Fibroblast of lung (primary cell): ENCODE measurements around the gene SLIT3. TPM values are rescaled to one million over a fixed set of nuclear protein-coding genes. Genes with fewer than 3 reads are reported as not detected.

Experiments
- DNase-seq, 2 donors: peaks; one replicate each; pipeline versions ENCODE4 v3.0.0 to v3.0.0-alpha.2; 2010; ENCODE audit warnings: low read depth in 2 of 2
- H2AFZ ChIP-seq: 2 replicates; pipeline ENCODE4 v1.5.1; 2012; ENCODE audit warnings: low read length, control low read depth, inconsistent platforms
- H3K27ac ChIP-seq: 2 replicates; pipeline ENCODE4 v1.5.1; 2011; ENCODE audit warnings: low read length, control low read depth; ENCODE audit not compliant: insufficient read depth
- H3K27me3 ChIP-seq: 2 replicates; pipeline ENCODE4 v1.5.1; 2011; ENCODE audit warnings: mild to moderate bottlenecking, low read length; ENCODE audit not compliant: control insufficient read depth, insufficient read depth
- H3K36me3 ChIP-seq: 2 replicates; pipeline ENCODE4 v1.5.1; 2011; ENCODE audit warnings: low read length; ENCODE audit not compliant: control insufficient read depth, insufficient read depth
- H3K4me1 ChIP-seq: 2 replicates; pipeline ENCODE4 v1.5.1; 2011; ENCODE audit warnings: low read length; ENCODE audit not compliant: control insufficient read depth, insufficient read depth; ENCODE audit errors: extremely low read depth
- H3K4me2 ChIP-seq: 2 replicates; pipeline ENCODE4 v1.5.1; 2011; ENCODE audit warnings: low read length, control low read depth; ENCODE audit not compliant: insufficient read depth; ENCODE audit errors: extremely low read depth
- H3K4me3 ChIP-seq, 4 experiments: fragments of 200-600 bp in 1 of 4; sonication (generic) in 1 of 4; replicated peaks in 1 of 4; 2 replicates each; pipeline ENCODE4 v1.5.1; 2011 to 2016; ENCODE audit warnings: low read length in 4 of 4, low read depth in 3 of 4, mild to moderate bottlenecking in 3 of 4, control low read depth in 2 of 4, inconsistent platforms in 1 of 4, mixed read lengths in 1 of 4; ENCODE audit not compliant: insufficient read depth in 1 of 4; ENCODE audit errors: control extremely low read depth in 1 of 4
- H3K79me2 ChIP-seq: 2 replicates; pipeline ENCODE4 v1.5.1; 2012; ENCODE audit warnings: mild to moderate bottlenecking, low read length, inconsistent platforms; ENCODE audit not compliant: control insufficient read depth, insufficient read depth
- H3K9ac ChIP-seq: 2 replicates; pipeline ENCODE4 v1.5.1; 2011; ENCODE audit warnings: mild to moderate bottlenecking, low read length, control low read depth; ENCODE audit not compliant: insufficient read depth
- H3K9me3 ChIP-seq: 2 replicates; pipeline ENCODE4 v1.5.1; 2012; ENCODE audit warnings: low read depth, low read length; ENCODE audit not compliant: control insufficient read depth, insufficient read depth
- H4K20me1 ChIP-seq: 2 replicates; pipeline ENCODE4 v1.5.1; 2011; ENCODE audit warnings: low read length; ENCODE audit not compliant: control insufficient read depth, insufficient read depth; ENCODE audit errors: extremely low read depth
- EZH2 ChIP-seq: IDR thresholded peaks from 2 replicates; pipeline ENCODE4 v1.5.1; 2012; ENCODE audit warnings: low read length, control low read depth, mild to moderate bottlenecking; ENCODE audit errors: missing control alignments
- polyA plus RNA-seq, 2 donors: library from polyadenylated mRNA; depleted of rRNA in 1 of 2; stranded (reverse) in 1 of 2; unstranded in 1 of 2; fragments of >200 nt; gene quantifications; 2 replicates each; pipeline ENCODE4 v1.2.1, GENCODE V29; 2011 to 2012; ENCODE audit warnings: missing spikeins in 1 of 2
- total RNA-seq: library from RNA; depleted of rRNA; stranded (reverse); fragments of >200 nt; gene quantifications from 2 replicates; pipeline ENCODE4 v1.2.1, GENCODE V29; 2014
- TF ChIP-seq, protein P1 (sequence below), 2 donors: IDR thresholded peaks in 1 of 2; conservative IDR thresholded peaks in 1 of 2; 1 replicate in 1 of 2; 2 replicates in 1 of 2; pipeline ENCODE4 v1.5.1; 2011 to 2012; ENCODE audit warnings: low read length in 2 of 2, control low read depth in 1 of 2, inconsistent platforms in 1 of 2, low read depth in 1 of 2, mild to moderate bottlenecking in 1 of 2

Gene SLIT3
- total and polyA plus RNA-seq, 2 donors (not counting 1 experiment from before 2014, with no cell fraction given): 1.6 to 4.6 TPM

GRCh38 chr5:169103586-169104181 is 197.3 kb downstream of the SLIT3 start:
- DNase-seq: no peak
- Histone ChIP-seq H3K4me3 (no peak overlapping the region), H3K79me2 (no peaks in the 10 kb centered on the region), H2AFZ (no peak overlapping the region), H3K4me1 (no peaks in the 10 kb centered on the region), H3K27ac (no peak overlapping the region), H4K20me1 (no peaks in the 10 kb centered on the region), H3K4me2 (no peak overlapping the region), H3K36me3 (no peaks in the 10 kb centered on the region), H3K27me3 (no peaks in the 10 kb centered on the region), H3K9ac (no peak overlapping the region), H3K9me3 (no peaks in the 10 kb centered on the region)
- TF ChIP-seq, protein P1, sequence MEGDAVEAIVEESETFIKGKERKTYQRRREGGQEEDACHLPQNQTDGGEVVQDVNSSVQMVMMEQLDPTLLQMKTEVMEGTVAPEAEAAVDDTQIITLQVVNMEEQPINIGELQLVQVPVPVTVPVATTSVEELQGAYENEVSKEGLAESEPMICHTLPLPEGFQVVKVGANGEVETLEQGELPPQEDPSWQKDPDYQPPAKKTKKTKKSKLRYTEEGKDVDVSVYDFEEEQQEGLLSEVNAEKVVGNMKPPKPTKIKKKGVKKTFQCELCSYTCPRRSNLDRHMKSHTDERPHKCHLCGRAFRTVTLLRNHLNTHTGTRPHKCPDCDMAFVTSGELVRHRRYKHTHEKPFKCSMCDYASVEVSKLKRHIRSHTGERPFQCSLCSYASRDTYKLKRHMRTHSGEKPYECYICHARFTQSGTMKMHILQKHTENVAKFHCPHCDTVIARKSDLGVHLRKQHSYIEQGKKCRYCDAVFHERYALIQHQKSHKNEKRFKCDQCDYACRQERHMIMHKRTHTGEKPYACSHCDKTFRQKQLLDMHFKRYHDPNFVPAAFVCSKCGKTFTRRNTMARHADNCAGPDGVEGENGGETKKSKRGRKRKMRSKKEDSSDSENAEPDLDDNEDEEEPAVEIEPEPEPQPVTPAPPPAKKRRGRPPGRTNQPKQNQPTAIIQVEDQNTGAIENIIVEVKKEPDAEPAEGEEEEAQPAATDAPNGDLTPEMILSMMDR (conservative IDR thresholded peaks at IDR 0.05 in 1 of 2, IDR thresholded peaks at IDR 0.05 in 1 of 2; ENCODE audit: low read depth in 1 of 2, low read length in 2 of 2): no peak
- no peak for TF ChIP-seq EZH2

- no peak overlapping the region for H3K4me2 ChIP-seq
- no peak overlapping the region for H3K27ac ChIP-seq
- DNase-seq: no peak
- no peaks in the 10 kb centered on the region for H3K9me3 ChIP-seq
- TF ChIP-seq EZH2: no peak
- TF ChIP-seq, protein P1 (conservative IDR thresholded peaks at IDR 0.05 in 1 of 2, IDR thresholded peaks at IDR 0.05 in 1 of 2; ENCODE audit: low read depth in 1 of 2, low read length in 2 of 2): no peak
- no peaks in the 10 kb centered on the region for H4K20me1 ChIP-seq
- no peak overlapping the region for H3K9ac ChIP-seq
- H3K79me2 ChIP-seq: no peaks in the 10 kb centered on the region
- no peaks in the 10 kb centered on the region for H3K4me1 ChIP-seq
- no peaks in the 10 kb centered on the region for H3K36me3 ChIP-seq
- H2AFZ ChIP-seq: no peak overlapping the region
- H3K27me3 ChIP-seq: no peaks in the 10 kb centered on the region
- no peak overlapping the region for H3K4me3 ChIP-seq
These were observed 199.0 kb downstream of the SLIT3 start for GRCh38 chr5:169101966-169102365.

DNA sequence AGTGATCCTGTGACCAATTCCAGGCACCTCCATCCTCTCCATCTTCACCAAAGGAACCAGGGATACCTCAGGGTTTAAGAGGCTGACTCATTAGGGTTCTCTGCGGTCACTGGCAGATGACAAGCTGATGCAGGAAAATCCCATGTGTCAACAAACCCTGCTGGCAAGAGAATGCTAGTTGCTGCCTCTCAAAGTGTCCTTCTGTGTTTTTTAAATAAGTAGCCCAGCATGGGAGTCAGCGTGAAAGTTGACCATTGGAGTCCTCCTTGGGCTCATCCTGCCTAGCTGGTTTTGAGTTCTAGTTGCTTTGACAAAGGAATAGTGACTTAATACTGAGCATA is 200.2 kb downstream of the SLIT3 start:
- Histone ChIP-seq H3K9ac (no peak overlapping the region), H3K9me3 (no peaks in the 10 kb centered on the region), H3K27ac (no peak overlapping the region), H4K20me1 (no peaks in the 10 kb centered on the region), H2AFZ (no peak overlapping the region), H3K4me3 (no peak overlapping the region), H3K79me2 (no peaks in the 10 kb centered on the region), H3K4me1 (no peaks in the 10 kb centered on the region), H3K27me3 (no peaks in the 10 kb centered on the region), H3K4me2 (no peak overlapping the region), H3K36me3 (no peaks in the 10 kb centered on the region)
- TF ChIP-seq EZH2: no peak
- TF ChIP-seq, protein P1 (conservative IDR thresholded peaks at IDR 0.05 in 1 of 2, IDR thresholded peaks at IDR 0.05 in 1 of 2; ENCODE audit: low read depth in 1 of 2, low read length in 2 of 2): no peak
- DNase-seq: peak in 1 of 2 donors; percentile 84
